Pancreas (tissue), 10 donors: ENCODE results near the gene CRYGD. TPM values are rescaled to one million over a fixed set of nuclear protein-coding genes. Genes with fewer than 3 reads are reported as not detected.
A peak's percentile ranks its signal among the peaks of the same experiment; 100 is the strongest.
"Not testable (repeated sequence)": the region's sequence is repeated elsewhere in the genome, so short reads cannot be mapped to it uniquely, and the experiment has no call there.

Source experiments
- ATAC-seq, 4 donors: fragments of 200-7000 bp; cut with Tn5 transposase; one replicate each; pipeline versions ENCODE4 v1.8.0 to v1.9.1; 2020; ENCODE audit warnings: mild to moderate bottlenecking in 4 of 4, moderate library complexity in 4 of 4
- DNase-seq, 6 donors: peaks; one replicate each; pipeline ENCODE4 v3.0.0-alpha.2; 2020
- FAIRE-seq: peaks from 2 replicates; lab custom pipeline; 2012; peaks lifted over from hg19 to GRCh38; lab: Jason Lieb, UNC
- H3K27ac ChIP-seq, 4 donors: fragments of 200-600 bp; sonication (generic); 1 replicate in 3 of 4; 2 replicates in 1 of 4; pipeline versions ENCODE4 v1.5.0 to v1.8.0; 2020
- H3K27me3 ChIP-seq, 4 donors: fragments of 200-600 bp; one replicate each; pipeline ENCODE4 v1.8.0; 2021
- H3K36me3 ChIP-seq, 3 donors: fragments of 200-600 bp; sonication (generic) in 1 of 3; one replicate each; pipeline versions ENCODE4 v1.5.0 to v1.8.0; 2020 to 2021
- H3K4me1 ChIP-seq, 3 donors: fragments of 200-600 bp; one replicate each; pipeline ENCODE4 v1.8.0; 2021
- H3K4me3 ChIP-seq, 4 donors: fragments of 200-600 bp; sonication (generic) in 2 of 4; one replicate each; pipeline versions ENCODE4 v1.5.0 to v1.8.0; 2020 to 2021
- H3K9me3 ChIP-seq, 4 donors: fragments of 200-600 bp; one replicate each; pipeline ENCODE4 v1.8.0; 2021
- CTCF ChIP-seq, 4 donors: fragments of 200-600 bp; sonication (generic) in 3 of 4; IDR thresholded peaks; one replicate each; pipeline versions ENCODE4 v1.5.0 to v1.8.0; 2021; ENCODE audit warnings: antibody characterized with exemption in 4 of 4
- WGBS, 2 donors: extraction: QIAGEN DNeasy Blood & Tissue Kit; methylation state at CpG; one replicate each; pipeline ENCODE4 v1.1.7; 2013; 5-methylcytosine and 5-hydroxymethylcytosine counted together
- intact Hi-C, 3 donors: fragments of 100-400 bp; cut with DNase I; formaldehyde crosslinking; loops; one replicate each; pipeline versions ENCODE4 v1.11.1 to v1.14.2; 2022
- polyA plus RNA-seq, 2 donors: library from polyadenylated mRNA; stranded (reverse); fragments of 200-250 nt; gene quantifications; one replicate each; pipeline ENCODE4 v1.2.3, GENCODE V29; 2013
- total RNA-seq, 6 donors: library from RNA; stranded (reverse); fragmentation: NEBNext Ultra II Directional in 4 of 6; extraction: Animal tissue kit (Norgen Biotek cat#: 25700) in 4 of 6; gene quantifications; one replicate each; pipeline versions ENCODE4 v1.2.1 to v1.2.4, GENCODE V29; 2021 to 2023
- donor health status: healthy with polysubstance abuse.
- donor health status: DM: no; HTN: no; CAD: no; lungs with moderate emphysema.
- donor health status: DM: no; HTN: no; CAD: no.
- donor health status: control.
- donor health status: control.
- donor health status: Bipolar disorder and iron deficiency.
- donor health status: DM: yes; HTN: yes; CAD: no.
- donor health status: DM: no; HTN: no; CAD: no.
- donor health status: DM: no; HTN: no; CAD: no.
- donor health status: DM: yes; HTN: yes; CAD: no.

The CRYGD gene
- total and polyA plus RNA-seq, 8 donors: 0.28 TPM; not detected in 7

GRCh38 chr2:208139447-208139846 lies 15.1 kb upstream of the CRYGD start:
- TF ChIP-seq CTCF (IDR thresholded peaks at IDR 0.05): no peak
- whole genome bisulfite sequencing, 2 donors: 89% methylated on average over 18 of the region's 18 CpGs
- no peak for ATAC-seq
- H3K27ac ChIP-seq: no peak overlapping the region
- H3K27me3 ChIP-seq: no peaks in the 10 kb centered on the region
- no peak for DNase-seq
- peaks cover 0 to 4% (median 0%) of the 10 kb centered on the region in 3 donors for H3K4me1 ChIP-seq
- H3K36me3 ChIP-seq: no peaks in the 10 kb centered on the region
- FAIRE-seq: no peak
- intact Hi-C loops: no loop called here
- no peak overlapping the region for H3K4me3 ChIP-seq
- H3K9me3 ChIP-seq: no peaks in the 10 kb centered on the region

DNA sequence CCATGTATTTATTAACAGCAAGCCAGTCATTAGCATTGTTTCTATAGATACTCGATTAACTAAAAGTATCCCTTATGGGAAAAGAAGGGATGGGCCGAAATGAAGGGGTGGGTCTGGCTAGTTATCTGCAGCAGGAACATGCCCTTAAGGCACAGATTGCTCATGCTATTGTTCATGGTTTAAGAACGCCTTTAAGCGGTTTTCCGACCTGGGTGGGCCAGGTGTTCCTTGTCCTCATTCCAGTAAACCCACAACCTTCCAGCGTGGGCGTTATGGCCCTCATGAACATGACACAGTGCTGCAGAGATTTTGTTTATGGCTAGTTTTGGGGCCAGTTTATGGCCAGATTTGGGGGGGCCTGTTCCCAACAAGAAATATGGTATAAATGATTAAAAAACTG lies 14.0 kb upstream of the CRYGD start:
- FAIRE-seq, intact Hi-C loops, H3K4me3 ChIP-seq, H3K36me3 ChIP-seq, ATAC-seq, H3K27me3 ChIP-seq, H3K9me3 ChIP-seq, DNase-seq, H3K4me1 ChIP-seq, H3K27ac ChIP-seq: not testable (repeated sequence)
- 94 to 95% methylated on average over 7 of the region's 7 CpGs for WGBS, 2 donors

- no peak for ATAC-seq
- intact Hi-C loops: no loop called here
- WGBS, 2 donors: 89 to 100% methylated on average over 2 of the region's 2 CpGs
Measured at GRCh38 chr2:208136716-208137094, 12.4 kb upstream of the CRYGD start.

DNA sequence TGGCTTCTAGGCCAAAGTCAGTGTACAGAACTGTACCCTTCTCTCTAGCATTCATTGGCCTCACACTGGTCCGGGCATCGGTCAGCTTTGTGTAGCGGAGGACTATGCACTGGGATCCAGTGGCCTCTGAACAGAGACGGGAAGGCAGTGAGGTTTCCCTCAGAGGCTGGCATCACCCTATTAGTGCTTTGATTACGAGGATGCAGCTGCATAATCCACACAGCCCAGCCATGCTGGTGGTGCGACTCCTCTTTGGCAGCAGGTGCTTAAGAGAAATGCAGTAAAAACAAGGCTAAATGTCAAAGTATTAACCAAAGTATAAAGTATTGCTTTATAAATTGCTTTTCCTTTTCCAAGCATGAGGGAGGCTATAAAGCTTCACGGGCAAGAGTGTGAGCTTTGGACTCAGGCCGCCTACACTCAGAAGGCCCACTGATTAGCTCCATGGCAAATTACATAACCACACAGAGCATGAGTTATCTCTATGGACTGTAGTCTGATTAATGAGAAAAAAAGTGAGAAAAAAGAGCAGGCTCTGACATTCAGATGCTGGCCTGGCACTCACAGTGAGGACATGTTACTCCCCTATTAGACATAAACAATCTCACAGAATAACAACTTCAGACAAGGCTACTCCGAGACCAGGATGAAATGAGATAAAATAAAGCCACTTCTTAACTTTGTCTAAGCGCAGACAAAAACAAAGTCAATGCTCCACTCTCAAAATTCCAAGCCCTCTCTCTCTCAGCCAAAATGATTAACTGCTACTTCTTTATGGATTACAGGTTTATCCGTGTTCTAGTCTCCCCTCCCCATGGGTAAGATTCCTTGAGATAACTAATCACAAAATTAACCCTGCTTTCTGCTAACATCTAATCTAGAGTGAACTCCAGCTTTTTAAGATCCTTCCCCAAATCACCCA lies 11.7 kb upstream of the CRYGD start:
- no peak for FAIRE-seq
- 60 to 62% methylated on average over 11 of the region's 11 CpGs for WGBS, 2 donors
- intact Hi-C loops: no loop called here

More at GRCh38 chr2:208136716-208137094, 12.4 kb upstream of the CRYGD start:
- no peak for TF ChIP-seq CTCF (IDR thresholded peaks at IDR 0.05)
- Histone ChIP-seq H3K4me3 (no peak overlapping the region), H3K36me3 (no peaks in the 10 kb centered on the region), H3K9me3 (no peaks in the 10 kb centered on the region), H3K27me3 (no peaks in the 10 kb centered on the region), H3K4me1 (peaks cover 0 to 4% (median 0%) of the 10 kb centered on the region in 3 donors), H3K27ac (no peak overlapping the region)
- FAIRE-seq (no peak), DNase-seq (no peak)

More for the DNA sequence above, 11.7 kb upstream of the CRYGD start:
- Histone ChIP-seq H3K4me3 (no peak overlapping the region), H3K27me3 (no peaks in the 10 kb centered on the region), H3K27ac (no peak overlapping the region), H3K36me3 (no peaks in the 10 kb centered on the region), H3K4me1 (peaks cover 0 to 4% (median 0%) of the 10 kb centered on the region in 3 donors), H3K9me3 (no peaks in the 10 kb centered on the region)
- ATAC-seq (peak; percentile 50 to 90 (median 82)), DNase-seq (no peak)
- no peak for TF ChIP-seq CTCF (IDR thresholded peaks at IDR 0.05)
